HG03520 (cell line): ENCODE data around the gene CCBE1.

Experiments
- ATAC-seq: cut with Tn5 transposase; IDR thresholded peaks from one replicate; pipeline ENCODE4 v1.9.1; 2021; ENCODE audit warnings: mild to moderate bottlenecking, moderate library complexity; ENCODE audit not compliant: unreplicated experiment

Gene CCBE1

DNA sequence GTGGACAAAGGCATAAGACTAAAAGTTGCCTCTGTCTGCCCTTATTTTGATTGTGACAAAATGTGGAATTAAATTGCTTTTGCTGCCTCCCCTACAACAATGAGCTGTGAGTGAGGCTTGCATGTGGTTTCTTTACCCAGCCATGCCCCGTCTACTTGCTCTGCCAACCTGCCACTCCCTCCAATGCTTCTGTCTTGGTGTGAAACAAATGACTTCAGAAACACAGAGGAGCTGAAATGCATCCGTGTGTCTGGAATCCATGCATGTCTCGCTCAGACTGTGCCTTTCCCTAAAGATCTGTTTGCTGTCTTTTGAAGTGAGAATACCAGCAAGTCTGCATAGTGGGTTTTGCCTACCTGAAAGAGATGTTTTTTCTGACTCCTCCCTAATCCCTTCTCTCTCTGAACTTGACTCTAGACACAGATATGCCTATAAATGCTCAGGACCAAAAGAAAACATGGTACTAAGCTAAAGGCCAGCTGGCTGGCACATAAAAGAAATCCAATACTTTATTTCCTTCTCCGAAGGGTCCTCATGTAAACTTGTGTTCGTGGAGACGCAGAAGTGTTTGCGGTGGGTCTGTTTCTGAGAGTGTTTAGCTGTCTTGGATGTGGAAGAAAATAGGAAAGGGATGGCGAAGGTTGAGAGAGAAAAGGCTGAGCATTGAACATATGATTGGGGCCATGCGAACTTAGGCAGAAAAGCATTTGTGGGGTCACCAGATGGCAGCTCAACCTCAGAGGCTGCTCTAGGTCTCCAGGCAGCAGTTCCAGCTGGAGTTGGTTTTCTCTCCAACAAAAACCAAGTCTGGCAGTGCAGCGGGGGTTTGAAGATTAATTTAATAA is 120.5 kb downstream of the CCBE1 start:
- no peak for ATAC-seq

DNA sequence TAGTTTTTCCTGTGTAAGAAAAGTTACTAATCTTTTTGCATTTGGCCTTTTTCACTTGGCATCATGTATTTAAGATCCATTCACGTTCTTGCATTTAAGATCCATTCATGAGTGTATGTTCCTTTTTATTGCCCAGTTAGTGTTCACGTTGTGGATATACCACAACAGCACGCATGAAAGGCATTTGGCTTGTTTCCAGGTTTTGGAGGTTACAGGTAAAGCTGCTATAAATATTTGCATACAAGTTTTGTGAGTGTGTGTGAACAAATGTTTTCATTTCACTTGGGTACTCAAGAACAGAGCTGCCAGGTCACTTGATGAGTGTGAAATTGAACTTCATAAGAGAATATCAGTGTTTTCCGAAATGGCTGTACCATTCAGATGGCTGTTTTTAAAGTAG is 121.2 kb downstream of the CCBE1 start:
- ATAC-seq, result no peak

DNA sequence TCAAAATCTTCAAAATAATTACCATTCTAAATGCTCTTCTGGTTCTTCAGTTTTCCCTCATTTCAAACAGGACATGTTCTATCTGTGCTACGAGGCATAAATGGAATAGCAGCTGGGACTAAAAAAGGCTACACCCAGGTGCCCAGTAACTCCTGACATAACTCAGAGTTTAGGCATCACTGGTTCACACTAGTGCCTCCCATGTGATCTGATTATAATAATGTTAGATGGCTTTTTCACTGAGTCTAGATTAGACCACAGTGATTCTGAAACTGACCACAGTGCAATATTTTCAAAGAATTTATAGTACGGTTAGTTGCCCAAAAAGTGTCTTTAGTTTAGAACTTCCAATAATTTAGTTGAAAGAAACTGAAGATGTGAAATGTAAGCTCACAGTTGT is 123.3 kb downstream of the CCBE1 start:
- peak; percentile 40 for ATAC-seq

DNA sequence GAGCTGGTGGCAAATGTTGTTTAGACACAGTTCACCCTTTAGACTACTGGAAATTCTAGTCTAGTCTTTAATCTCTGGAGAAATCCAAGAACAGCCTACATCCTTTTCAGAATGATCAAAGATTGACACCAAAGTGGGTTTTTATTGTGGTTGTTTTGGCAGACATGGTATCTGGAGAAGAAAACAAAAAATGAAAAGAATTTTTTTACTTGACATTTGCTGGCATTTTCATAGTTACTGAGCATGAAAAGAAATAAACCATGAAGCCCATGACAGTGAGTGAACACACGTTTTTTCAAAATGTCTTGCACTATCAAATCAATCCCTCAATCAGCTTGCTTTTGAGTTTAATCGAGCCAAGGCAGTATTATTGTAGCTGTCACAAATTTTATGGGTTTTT is 125.3 kb downstream of the CCBE1 start:
- no peak for ATAC-seq

DNA sequence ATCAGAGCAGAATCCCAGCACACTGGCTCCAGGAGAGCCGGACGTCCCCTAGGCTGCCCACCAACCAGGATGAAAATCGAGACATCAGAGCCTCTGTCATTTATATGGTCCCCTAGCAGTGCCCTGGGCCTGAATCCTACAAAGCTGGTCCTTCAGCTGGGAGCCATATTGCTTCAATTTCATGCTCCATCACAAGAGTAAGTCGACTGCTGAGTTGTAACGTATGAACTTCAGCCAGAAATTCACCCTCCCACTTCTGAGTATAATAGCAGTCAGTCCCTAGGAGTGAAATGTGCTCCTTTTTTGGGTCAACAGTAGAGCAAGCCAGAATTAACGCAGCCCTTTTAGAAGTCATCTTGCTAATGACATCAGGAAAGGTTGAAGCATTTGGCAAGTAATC is 126.4 kb downstream of the CCBE1 start:
- ATAC-seq, result no peak

DNA sequence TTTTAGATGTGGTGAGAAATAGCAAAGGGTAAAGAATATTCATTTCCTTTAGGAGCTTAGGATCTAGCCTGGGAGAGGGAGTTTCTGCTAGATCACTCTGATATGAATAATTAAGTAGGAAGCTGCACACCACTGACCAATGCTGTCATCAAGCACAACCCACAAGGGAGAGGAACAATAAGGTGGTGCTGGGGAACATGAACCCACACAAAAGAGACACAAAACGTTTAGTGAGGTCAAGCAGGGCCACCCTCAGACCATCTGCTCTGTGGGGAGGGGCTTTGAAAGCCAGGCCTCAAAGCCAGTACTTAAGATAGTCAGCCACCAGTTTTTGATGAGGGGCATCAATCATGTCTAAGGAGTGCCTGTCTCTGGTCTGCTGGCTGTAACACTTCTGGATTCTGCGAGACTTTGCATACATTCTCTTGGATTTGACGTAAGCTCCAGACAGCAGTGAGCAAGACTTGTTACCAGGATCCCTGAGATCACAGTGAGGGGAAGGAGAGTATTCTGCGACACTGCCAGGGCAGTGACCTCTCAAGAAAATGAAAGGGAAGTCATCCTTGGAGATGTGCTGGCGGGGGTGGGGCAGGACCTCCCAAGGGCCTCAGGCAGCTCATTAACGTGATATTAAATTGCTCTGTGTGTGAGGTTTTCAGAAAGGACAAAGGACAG is 127.0 kb downstream of the CCBE1 start:
- no peak for ATAC-seq

DNA sequence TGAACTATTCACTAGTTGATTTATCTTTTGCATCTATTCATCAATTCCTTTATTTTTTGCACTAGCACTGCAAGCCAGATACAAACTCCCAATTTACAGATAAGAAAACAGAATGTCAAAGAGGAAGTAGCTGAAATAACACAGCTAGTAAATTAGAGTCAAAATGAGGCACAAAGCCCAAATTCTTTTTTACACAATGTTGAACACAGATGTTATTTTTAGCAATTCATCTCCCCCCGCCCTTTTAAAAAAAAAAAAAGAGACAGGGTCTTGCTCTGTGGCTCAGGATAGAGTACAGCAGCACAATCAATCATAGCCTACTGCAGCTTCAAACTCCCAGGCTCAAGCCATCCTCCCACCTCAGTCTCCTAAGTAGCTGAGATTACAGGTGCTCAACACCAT is 127.8 kb downstream of the CCBE1 start:
- ATAC-seq, result no peak

DNA sequence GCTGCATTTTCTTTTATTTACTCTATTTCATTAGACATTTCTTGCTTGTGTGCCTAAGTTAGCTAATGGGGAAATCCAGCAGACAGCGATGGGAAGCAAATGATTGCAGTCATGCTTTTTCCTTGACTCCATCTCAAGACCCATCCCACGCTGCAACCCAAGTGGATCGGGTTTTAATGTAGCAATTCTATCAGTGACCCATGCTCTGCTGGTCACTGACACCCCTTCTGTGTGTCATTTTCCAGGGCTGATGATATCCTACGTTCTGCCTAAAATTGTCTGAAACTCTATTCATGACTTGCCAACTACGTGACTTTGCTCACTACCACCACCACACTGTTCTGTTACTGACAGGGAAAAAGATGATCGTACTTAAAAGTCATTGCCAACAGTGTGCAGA is 129.8 kb downstream of the CCBE1 start:
- ATAC-seq, result no peak

DNA sequence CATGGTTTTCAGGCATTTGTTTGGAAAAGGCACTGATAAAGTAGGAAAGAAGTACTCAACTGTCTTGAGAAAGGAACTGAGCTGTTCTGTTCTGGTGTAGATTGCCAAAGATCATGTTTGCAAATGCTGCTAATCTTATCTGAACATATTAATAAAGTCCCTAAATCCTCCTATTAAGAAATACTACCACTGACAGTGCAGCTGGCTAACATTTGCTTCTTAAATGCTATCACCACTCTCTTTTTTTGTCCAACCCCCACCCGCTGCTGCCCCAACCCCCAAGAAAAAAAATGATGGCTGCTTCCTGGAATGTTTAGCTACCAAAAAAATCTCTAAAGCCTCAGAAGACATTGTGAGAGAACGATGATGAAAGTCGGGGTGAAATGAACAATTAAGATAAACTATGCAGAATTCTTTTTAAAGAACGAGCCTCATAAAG is 130.7 kb downstream of the CCBE1 start:
- ATAC-seq, result no peak

DNA sequence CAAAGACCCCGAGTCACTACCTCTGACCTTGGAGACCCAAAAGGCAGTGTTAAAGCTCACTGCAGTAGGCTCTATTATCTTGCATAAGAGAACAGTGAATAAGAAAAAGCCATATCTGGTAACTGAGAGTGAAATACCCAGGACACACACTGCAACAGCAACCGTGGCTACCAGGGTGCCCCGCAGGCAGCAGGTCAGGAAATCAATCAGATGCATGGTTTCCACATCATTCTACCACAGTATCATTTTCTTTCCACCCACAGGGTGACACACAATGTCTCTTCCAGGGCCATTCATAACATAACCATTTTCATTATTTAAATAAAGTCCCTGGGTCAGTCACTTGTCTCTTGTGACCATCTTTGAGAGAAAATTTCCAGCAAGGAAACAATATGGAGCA is 131.3 kb downstream of the CCBE1 start:
- no peak for ATAC-seq

DNA sequence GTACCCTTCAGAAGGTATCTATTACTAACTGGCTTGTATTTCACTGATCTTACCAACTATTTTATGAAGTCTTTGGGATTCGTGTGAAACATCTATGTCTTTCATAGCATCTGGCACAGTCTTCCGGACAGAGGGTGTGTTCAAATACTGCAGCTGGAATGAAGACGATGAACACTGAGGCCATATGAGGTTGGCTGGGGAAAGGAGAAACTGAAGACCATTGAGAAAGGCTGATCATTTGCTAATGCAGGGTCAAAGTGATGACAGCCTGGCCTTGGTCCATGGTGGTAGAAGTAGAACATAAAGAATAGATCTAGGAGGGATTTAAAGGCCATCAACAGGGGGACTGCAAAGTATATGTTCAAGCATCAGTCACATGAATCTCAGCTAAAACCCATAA is 132.7 kb downstream of the CCBE1 start:
- ATAC-seq, result no peak

DNA sequence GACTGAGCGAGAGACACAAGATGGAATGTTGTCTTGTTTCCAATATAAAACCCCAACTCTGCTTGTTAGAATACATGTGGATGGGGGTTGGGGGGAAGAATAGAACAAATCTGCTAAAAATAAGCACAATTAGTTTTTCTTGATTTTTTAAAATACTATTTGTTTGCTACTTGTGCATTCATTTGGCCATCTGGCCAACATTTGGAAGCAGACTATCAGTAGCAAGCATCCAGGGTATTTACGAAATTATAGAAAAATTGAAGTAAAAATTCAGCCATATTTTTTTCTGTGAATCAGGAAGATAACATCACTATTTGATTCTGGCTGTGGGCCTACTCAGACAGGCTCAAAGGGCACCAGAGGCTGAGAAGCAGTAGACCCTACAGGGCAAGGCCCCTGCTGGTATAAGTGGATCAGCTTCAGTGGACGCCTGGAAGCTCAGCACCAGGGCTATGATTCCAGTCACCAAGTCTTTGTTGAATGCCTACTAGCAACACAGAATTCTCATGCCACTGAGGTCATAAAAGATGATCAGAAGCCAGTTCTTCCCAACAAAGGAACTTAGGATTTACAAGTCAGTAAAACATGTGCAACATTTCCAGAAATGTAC is 133.9 kb downstream of the CCBE1 start:
- ATAC-seq, result no peak

DNA sequence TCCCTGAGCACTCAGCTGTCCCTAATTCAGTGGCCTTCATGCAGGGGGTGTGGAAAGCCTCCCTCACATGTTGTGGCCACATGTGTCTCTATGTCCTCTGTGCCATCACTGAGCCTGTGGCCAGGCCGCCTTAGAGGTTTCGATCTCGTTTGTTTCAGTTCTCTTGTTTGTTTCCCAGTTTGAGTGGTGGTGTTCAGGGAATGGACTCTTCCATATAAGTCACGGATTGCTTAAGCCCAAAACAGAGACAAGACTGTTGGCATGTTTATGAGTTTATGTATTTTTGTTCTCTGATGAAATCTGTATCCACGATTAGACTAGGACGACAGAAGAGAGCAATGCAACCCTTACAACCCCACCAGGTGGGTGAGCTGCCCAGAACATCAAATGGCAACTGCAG is 134.5 kb downstream of the CCBE1 start:
- ATAC-seq, result no peak

DNA sequence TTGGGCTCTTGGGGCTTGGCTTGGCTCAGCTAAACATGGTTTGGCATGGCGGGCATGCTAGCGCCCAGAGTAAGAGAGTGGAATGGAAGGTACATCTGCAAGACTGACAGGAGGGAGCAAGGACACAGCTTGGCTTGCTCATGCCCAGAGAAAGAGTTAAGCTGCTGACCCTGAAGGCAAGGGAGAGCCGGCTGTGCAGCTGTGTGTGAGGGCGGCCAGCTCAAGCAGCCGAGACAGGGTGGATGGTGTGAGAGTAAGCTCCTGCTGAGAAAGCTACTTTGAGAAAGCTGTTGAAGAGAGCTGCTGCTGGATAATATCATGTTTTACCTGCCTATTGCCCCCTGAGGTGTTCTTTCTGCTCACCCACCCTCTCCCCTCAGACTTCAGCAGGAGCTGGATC is 135.6 kb downstream of the CCBE1 start:
- no peak for ATAC-seq

DNA sequence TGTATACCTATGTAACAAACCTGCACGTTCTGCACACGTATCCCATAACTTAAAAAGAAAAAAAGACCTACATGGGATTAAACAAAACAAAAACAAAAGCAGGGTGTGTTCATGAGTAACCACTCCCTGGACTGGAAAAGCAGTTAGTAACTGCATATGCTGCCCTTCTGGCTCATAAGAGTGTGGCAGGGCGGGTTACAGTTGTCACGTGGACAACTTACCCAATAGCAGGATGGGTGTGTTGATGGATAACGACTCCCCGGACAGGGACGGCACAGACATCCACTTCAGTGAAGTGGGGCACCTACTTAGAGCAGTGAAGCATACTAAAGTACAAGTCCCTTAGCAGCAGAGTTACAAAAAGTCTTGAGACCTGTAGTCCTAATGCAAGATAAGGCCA is 136.7 kb downstream of the CCBE1 start:
- ATAC-seq, result no peak

DNA sequence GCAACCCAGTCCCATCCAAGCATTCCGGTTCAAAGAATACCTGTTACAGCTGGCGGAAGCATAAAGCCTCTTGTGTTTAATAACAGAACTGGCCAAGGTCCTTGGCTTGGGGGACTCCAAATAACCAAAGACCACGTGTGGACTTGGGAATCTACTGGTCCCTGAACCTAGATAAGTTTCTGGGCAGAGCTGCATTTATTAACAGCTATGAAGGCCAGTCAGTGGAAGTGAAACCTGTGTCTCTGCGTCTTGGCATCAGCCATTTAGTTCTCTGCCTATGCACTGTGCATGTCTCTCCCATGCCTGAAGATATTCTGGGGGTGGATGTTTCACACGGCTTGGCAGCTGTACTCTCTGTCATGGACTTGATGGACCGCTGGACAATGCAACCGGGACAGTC is 137.7 kb downstream of the CCBE1 start:
- no peak for ATAC-seq

DNA sequence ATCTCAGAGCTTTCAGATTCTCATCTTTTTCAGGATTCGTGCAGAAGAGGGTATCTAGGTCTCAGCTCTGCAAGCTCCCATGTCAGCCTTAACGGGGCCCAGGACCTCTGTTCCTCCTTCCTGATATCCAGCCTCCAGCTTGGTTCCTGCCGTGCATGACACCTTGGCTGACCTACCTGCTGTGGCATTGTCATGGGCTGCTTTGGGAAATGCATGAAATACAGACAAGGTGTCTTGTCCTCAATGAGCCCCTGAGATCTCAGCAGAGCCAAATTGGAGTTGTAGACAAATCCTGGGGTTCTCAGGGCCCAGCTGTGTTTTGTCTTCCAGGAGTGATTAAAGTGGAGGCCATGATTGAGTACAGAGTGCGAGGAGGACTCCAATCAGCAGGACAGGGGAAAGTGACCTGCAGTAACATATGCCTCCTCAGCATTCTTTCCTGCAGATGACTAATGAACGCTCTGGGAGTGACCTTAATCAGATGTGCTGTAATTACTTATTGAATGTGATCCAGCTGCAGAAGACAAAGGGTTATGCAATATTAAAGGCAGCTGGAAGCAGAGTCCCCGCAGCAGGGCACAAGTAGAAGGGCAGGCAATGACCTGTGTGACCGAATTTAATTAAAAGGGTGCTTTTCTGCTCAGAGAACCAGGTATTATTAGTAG is 141.1 kb downstream of the CCBE1 start:
- ATAC-seq, result no peak

DNA sequence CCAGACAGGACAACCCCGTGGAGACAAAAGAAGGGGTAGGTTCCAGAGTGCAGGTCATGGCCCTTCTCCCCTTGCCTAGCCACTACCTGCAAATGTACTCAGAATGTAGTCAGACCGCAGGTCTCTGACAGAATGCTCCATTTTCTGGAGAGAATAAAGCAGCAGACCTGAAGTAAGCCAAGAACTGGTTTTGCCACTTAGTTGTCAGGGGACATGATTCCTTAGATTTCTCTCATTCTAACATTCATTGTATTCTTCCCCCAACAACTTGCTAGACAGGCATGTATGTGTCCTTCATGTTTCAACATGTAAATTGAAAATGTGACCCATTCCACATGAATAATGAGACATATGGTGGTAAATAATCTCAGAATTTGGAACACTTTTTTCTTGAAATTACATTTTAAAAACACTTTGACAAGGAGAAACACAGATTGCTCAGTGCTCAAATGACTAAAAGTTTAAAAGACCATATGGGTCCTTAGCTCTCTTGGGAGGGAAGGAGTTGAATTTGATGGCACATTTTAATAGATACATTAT is 142.4 kb downstream of the CCBE1 start:
- ATAC-seq, result no peak

DNA sequence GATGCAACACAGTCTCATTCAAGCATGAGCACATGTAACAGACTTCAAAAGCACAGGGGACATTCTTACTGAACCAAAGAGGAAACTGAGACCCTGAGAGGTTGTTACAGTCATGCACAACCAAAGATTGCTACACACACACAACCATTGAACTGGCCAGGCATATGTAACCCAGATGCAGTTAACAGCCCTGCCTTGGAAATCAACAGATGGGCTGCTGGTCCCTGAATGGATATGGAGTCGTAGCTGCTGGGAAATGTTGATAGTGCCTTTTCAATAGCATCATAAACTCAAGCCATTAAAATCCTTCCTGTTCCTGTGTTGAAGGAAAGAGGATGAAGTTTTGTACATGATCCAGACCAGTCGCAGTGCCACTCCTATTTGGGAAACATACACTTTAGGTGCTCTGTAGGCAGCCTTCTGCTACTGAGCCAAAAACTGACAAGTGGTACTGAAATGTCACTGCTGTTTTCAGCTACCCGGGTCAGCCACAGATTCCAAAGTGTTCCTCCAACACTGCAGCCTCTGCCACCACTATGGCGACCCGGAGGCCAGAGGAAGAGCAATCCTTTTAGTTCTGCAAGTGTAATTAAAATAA is 143.9 kb downstream of the CCBE1 start:
- ATAC-seq, result no peak

DNA sequence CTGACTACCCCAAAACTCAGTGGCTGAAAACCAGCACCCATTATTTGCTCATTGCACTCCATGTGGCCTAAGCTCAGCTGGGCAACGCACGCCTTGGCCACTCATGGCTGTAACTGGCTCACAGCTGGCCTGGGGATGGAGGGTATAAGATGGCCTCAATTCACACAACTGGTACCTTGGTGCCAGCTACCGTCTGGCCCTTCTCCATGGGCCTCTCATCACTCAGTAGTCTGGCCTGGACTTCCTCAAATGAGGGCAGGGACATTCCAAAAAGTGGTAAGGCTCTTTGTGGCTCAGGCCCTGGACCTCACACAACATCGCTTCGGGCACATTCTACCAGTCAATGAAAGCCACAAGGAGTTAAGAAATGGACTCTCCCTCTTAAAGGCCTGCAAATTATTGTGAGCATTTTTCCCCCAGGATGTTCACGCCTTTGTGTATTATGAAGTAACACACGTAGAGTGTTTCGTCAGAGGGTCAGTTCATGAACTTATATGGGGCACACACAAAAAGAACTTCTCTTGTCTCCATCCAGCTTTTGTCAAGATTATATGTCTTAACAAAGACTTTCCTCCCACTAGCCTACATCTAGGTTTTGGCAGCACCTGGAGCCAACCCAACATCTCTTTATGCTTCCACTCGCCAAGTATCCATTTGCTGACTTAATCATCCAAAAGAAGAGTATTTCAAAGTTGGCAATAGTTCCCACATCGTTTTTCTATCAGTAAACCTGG is 145.2 kb downstream of the CCBE1 start:
- no peak for ATAC-seq
